Kidney epithelial cell (primary cell): ENCODE measurements around the gene LRRC71. TPM values are rescaled to one million over a fixed set of nuclear protein-coding genes. Genes with fewer than 3 reads are reported as not detected.
A peak's percentile ranks its signal among the peaks of the same experiment; 100 is the strongest.

Experiments used
- DNase-seq: peaks from one replicate; pipeline ENCODE4 v3.0.0-alpha.2; 2010; ENCODE audit warnings: low read depth
- H3K27me3 ChIP-seq: 2 replicates; pipeline ENCODE4 v1.6.0; 2011; ENCODE audit warnings: low read length; ENCODE audit not compliant: control insufficient read depth, insufficient read depth
- H3K36me3 ChIP-seq: 2 replicates; pipeline ENCODE4 v1.5.1; 2011; ENCODE audit warnings: low read length; ENCODE audit not compliant: control insufficient read depth, insufficient read depth
- H3K4me3 ChIP-seq: 2 replicates; pipeline ENCODE4 v1.5.1; 2011; ENCODE audit warnings: low read depth, mild to moderate bottlenecking, control low read depth, low read length
- total RNA-seq: library from RNA; depleted of rRNA; stranded (reverse); fragments of >200 nt; gene quantifications from 2 replicates; pipeline ENCODE4 v1.2.3, GENCODE V29; 2015
- TF ChIP-seq, protein P1 (sequence below): IDR thresholded peaks from 2 replicates; pipeline ENCODE4 v1.5.1; 2011; ENCODE audit warnings: mild to moderate bottlenecking, moderate library complexity, low read length, control low read depth, inconsistent platforms; ENCODE audit not compliant: insufficient read depth, poor library complexity, severe bottlenecking

Gene LRRC71
- total RNA-seq, 1 donor from 2014 or later: not detected

DNA sequence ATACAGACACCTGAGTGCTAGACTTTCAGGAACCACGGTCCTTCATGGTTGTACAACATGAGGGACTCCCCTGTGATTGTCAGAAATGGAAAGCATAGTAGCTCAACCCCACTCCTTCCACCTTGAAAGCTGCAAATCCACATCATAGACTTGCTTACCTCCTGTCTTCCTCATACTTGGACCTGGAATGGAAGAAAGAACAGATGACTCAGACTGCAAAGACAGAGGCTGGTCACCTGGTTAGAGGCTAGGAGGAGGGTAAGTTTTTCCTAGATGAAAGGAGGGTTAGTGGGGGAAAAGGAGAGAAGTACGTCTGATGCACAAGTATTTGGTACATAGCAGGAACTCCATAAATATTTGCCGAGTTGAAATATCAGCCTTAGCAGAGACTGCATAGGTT is 37.2 kb downstream of the LRRC71 start:
- Histone ChIP-seq H3K4me3 (no peak overlapping the region), H3K27me3 (no peaks in the 10 kb centered on the region), H3K36me3 (no peaks in the 10 kb centered on the region)
- peak; percentile 19 for DNase-seq
- TF ChIP-seq, protein P1, sequence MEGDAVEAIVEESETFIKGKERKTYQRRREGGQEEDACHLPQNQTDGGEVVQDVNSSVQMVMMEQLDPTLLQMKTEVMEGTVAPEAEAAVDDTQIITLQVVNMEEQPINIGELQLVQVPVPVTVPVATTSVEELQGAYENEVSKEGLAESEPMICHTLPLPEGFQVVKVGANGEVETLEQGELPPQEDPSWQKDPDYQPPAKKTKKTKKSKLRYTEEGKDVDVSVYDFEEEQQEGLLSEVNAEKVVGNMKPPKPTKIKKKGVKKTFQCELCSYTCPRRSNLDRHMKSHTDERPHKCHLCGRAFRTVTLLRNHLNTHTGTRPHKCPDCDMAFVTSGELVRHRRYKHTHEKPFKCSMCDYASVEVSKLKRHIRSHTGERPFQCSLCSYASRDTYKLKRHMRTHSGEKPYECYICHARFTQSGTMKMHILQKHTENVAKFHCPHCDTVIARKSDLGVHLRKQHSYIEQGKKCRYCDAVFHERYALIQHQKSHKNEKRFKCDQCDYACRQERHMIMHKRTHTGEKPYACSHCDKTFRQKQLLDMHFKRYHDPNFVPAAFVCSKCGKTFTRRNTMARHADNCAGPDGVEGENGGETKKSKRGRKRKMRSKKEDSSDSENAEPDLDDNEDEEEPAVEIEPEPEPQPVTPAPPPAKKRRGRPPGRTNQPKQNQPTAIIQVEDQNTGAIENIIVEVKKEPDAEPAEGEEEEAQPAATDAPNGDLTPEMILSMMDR: no peak

DNA sequence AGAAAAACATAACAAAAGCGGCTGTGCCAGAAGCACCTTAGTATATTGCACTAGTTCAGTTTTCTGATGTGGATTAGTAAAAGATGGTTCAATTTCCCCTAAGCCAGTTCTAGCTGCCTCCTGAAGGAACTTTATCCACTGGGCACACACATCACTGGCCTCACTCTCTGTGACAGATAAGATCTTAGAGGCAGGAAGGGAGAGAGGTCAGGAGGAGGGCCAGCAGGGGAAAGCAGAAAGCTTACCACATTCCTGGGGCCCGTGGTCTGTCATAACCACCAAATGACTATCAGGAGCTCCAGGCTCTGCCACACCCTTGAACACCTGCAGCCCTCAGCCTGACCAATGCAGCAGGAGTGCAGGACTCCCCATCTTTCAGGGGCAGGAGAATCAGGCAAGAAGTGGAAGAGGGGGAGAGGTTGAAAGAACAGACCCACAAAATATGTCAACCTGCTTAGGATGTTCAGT is 37.8 kb downstream of the LRRC71 start:
- no peak overlapping the region for H3K4me3 ChIP-seq
- H3K27me3 ChIP-seq: no peaks in the 10 kb centered on the region
- no peak for DNase-seq
- H3K36me3 ChIP-seq: peaks cover 3% of the 10 kb centered on the region
- TF ChIP-seq, protein P1: no peak

DNA sequence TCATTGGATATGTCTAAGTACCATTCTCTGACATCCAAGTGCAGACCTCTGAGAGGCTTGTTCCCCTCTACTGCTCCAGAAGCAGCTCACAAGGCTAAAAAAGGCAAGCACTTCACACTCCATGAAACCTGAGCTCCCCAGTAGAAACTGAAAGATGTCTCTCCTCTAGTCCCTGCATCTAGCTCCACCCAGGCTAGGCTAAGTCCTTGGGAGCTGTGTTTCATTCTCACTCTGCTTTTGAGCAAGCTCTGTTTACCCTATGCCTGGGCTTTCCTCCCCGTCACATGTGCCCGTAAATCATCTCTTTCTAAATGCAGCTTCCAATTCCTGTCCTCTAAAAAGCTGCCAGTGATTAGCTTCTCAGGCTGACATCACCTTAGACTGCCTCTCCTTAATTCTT is 39.0 kb downstream of the LRRC71 start:
- TF ChIP-seq, protein P1: no peak
- Histone ChIP-seq H3K4me3 (no peak overlapping the region), H3K27me3 (no peaks in the 10 kb centered on the region), H3K36me3 (peaks cover 3% of the 10 kb centered on the region)
- no peak for DNase-seq

DNA sequence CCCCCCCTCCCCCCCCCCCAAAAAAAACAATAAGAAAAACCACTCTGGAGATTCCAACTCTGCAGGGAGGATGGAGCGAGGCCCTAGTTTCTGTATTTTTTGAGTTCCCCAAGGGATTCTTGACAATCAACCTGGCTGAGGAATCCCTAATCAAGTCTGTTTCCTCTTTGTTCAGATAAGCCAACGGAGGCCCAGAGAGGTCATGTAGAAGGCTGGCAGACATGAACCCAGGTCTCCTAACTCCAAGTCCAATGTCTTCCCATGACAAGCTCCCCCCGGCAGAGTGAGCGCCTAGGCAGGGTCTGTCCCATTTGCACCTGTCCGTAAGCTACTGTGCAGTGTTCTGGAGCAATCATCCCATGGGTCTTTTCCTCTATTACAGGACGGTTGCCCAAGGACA is 39.5 kb downstream of the LRRC71 start:
- no peak for DNase-seq
- TF ChIP-seq, protein P1: no peak
- Histone ChIP-seq H3K36me3 (peaks cover 3% of the 10 kb centered on the region), H3K27me3 (no peaks in the 10 kb centered on the region), H3K4me3 (no peak overlapping the region)

DNA sequence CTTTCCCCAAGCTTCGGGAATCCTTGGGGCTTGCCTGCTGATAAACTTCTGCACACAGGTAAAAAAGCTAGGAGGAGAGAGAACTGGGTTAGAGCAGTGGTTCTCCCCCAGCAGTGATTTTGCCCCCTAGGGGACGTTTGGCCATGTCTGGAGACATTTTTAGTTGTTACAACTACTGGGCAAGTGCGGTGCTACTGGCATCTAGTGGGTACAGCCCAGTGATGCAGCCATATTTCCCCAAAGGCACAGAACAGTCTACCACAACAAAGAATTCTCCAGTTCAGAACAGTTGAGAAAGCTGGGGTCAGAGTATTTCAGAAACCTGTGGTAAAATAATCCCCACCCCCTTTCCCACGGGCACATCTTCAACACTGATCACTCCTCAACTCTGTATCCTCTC is 41.3 kb downstream of the LRRC71 start:
- Histone ChIP-seq H3K4me3 (no peak overlapping the region), H3K27me3 (no peaks in the 10 kb centered on the region), H3K36me3 (peaks cover 3% of the 10 kb centered on the region)
- DNase-seq: no peak
- TF ChIP-seq, protein P1: peak; percentile 13

DNA sequence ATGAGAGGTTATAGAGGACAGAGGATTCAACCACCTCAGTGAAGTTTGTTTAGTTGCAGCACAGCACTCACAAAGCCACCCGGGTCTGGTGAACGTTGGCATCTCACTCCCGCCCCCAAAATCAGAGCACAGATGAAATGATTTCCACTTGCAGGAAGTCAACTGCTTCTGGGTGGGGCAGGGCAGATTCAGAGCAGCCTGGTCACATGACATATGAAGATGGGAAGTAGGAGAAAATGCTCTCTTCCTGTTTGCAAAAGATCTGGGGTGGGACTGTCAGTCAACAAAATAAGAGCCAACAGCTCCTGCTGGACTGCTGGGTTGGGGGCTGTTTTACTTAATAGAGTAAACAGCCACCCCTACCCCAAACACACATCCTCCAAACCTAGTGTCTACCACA is 43.2 kb downstream of the LRRC71 start:
- no peak overlapping the region for H3K4me3 ChIP-seq
- no peaks in the 10 kb centered on the region for H3K27me3 ChIP-seq
- TF ChIP-seq, protein P1: no peak
- peaks cover 5% of the 10 kb centered on the region for H3K36me3 ChIP-seq
- DNase-seq: no peak
